RPMI7951 (cell line): Measurements from ENCODE around the gene LIN52. TPM values are rescaled to one million over a fixed set of nuclear protein-coding genes. Genes with fewer than 3 reads are reported as not detected.

Source experiments
- DNase-seq: peaks from one replicate; pipeline ENCODE4 v3.0.0-alpha.2; 2012; ENCODE audit warnings: low read depth
- total RNA-seq: library from RNA; depleted of rRNA; stranded (reverse); fragments of >200 nt; shearing (Covaris generic); gene quantifications from 2 replicates; pipeline ENCODE4 v1.2.3, GENCODE V29; 2014; rRNA removed

LIN52 gene
- total RNA-seq, 1 experiment from 2014 or later = 13.5 TPM

DNA sequence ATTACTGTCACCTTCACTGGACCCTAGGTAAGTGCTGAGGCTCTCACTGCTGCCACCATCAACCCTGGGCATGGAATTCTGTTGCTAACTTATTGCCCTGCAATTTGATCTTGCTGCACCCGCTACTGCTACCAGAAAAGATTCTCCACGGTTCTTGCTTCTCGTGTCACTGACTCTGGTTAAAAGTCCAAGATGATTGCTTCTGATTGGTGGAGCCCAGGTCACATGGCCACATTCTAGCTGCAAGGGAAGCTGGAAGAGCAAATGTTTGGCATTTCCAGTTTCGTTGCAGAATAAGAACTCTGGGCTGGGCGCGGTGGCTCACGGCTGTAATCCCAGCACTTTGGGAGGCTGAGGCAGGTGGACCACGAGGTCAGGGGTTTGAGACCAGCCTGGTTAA lies 147.0 kb downstream of the LIN52 start:
- DNase-seq = no peak

DNA sequence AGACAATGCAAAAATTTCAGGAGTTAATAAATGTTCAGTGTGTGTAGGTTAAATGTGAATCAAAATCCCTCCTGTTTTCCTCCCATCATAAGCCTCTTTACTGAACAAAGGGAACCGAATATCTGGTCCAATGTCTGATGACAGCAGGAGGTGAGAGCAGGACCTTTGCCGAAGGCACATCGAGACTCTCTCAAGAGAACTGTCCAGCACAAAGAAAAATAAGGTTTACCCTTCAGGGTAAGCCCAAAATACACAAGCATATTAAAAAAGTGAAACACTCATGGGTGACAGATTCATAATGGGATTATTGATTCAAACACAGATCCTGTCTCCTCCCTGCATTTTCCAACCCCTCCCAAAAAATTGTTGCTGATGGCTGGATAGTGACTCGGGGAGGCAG lies 150.3 kb downstream of the LIN52 start:
- no peak for DNase-seq

DNA sequence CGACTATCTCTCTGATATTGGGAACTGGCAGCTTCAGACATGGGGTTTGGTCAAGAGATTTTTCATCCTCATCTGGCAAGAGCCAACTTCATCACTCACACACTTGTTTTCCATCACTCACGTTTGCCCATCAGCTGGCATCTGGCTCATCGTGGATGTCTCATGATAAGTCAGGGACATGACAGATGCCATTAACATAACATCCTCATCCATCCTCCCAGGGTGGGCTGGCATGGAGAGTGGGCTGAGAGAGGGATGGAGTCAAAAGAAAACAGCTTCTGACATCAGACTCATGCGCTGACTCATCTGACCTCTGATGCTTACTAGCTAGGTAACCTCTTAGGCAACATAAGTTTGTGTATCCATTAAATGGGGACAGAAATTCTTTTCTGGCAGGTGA lies 152.7 kb downstream of the LIN52 start:
- no peak for DNase-seq

DNA sequence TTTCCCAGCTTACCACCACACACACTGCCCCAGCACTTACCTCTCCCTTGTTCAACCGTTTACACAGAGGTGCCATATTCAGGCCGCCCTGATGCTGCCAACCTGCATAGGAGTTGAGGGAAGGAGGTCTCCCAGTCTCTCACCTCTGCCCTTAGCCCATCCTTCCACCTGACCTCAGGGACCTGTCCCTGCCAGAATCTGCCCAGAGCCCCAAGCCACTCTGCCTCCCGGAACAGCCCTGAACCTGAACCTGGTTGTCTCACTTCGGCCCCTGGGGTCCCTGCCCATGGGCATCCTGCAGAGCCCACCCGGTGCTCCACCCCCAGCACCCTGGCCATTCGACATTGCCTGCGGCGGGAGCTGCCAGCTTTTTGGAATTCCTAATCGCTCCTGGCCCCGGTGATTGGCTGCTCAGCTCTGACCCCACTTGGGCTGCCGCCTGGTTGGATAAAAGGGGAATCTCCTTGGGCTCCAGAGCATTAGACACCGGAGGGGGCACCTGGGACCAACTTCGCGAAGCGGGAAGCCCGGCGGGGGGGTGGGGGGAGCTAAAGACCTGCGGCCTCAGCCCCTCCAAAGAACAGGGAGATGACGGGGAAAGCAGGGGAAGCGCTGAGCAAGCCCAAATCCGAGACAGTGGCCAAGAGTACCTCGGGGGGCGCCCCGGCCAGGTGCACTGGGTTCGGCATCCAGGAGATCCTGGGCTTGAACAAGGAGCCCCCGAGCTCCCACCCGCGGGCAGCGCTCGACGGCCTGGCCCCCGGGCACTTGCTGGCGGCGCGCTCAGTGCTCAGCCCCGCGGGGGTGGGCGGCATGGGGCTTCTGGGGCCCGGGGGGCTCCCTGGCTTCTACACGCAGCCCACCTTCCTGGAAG lies 154.5 kb downstream of the LIN52 start, which contains the start of gene VSX2:
Gene VSX2, plus strand, starts transcription at position 476 of the 874 bp plus-strand sequence. Its CDS starts 113 bp downstream, at position 589.
- DNase-seq = no peak

DNA sequence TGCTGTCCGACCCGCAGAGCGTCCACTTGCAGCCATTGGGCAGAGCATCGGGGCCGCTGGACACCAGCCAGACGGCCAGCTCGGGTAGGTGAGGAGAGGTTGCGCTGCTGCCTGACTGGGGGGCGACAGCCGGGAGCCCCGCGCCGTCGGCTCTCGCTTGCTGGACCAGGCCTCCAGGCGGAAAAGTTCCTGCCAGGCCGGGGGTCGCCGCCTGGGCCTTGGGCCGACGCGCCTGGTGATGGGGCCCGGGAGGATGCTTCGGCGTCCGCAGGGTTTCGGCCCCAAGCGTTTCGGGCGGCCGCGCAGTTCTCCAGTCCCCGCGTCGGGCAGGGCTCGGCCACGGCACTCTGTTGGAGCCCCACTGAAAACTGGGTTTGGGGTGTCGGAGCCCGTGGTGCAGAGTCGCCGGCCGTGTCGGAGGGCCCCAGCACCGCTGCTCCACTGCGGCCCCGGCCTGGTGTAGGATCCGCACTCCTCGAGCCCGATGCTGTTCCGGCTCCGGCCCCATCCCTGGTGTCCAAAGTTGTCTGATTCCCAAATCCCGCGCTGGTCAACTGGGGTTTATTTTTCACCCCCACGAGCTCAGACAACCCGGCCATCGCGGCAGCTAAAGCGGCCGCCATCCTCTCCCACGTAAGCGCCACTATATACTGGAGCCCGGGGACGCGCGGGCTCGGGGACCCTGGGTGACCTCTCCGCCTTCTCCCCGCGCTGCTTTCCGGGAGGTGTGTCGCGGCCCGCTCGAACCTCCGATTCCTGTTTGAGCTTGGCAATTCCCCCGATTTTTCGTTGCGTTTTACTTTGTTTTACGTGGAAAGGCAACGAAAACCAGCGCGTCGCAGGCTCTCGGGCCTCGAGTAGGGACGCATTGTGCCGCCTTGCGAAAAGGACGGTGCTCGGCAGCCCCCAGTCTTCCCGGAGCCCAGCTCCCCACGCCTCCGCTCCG lies 155.4 kb downstream of the LIN52 start:
- no peak for DNase-seq

DNA sequence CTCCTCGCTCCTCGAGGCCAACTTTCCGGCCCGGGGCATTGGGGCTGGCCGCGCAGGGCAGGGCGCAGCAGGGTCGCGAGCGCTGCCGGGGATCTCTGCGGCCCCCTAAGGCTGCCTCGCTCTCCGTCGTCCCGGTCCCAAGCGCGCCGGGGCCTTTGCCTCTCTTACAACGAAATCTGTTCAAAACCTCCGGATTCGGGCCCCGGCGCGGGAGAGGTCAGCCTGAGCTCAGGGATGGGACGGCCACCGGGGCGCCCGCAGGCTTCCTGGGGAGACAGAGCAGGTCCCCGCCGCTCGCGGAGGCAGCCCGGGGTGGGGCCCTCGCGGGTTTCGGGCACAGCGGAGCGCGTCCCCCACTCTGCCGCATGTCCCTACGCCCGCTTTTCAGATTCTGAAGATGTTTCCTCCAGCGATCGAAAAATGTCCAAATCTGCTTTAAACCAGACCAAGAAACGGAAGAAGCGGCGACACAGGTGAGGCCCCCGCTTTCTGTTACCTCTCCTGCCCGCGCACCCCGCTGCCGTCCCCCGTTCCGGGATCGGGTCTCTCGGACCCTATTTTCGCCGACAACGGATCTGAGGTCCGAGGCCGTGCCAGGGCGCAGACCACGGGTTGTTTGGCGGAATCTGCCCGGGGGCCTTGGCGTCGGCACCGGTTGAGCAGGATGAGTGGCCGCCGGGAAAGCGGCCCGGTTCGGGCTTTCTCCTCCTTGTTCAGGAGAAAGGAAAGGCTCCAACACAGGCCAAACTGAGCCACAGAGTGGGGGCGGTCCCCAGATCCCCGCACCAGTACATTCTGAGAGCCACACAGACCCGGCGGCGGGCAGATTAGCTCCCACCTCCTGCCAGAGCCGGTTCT lies 156.3 kb downstream of the LIN52 start:
- no peak for DNase-seq

DNA sequence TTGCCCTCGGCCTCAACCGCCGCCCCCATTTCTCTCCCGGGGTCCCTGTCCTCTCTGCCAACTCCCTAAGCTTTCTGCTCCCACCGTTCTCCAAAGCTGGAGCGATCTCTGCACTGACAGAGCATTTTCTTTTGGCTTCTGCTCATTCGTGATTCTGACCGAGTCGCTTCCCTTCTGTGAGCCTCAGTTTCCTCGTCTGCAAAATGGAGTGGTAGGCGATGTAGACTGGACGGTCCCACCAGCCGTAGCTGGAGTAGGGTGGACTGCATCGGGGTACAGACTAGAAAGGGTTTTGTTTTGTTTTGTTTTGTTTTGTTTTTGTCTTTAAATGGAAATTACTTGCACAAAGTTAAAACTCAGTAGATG lies 156.9 kb downstream of the LIN52 start:
- no peak for DNase-seq

DNA sequence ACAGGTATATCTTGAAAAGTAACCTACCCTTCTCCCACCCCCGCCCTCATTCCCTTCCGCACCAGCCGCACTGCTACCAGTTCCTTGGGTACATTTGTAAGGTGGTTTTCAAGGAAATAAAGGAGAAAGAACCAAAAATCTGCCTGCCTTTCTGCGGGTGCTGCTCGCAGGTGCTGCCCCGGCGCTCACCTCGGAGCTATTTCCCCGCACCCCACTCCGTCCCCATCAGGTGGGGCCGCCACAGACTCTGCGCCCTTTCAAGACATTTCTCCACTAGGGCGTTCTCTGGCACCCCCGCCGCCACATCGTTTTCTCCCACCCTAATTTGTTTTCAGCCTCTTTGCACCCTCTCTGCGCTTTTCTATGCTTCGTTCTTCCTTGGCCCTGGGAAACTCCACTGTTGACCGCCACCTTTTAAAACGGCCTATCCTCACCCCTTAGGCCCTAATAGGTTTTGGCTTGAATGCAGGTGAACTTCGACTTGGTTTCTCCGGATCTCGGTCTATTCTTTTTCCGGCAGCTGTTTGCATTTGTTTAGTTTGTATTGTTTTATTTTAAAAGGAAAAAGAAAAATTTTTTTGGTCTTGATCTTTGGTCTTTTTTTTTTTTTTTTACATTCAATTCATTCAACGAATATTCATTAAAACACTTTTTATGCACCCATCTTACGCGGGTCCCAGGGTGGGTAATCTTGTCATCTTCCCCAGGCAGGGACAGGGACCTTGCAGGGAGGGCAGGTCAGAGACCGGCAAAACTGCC lies 157.4 kb downstream of the LIN52 start:
- DNase-seq = no peak

DNA sequence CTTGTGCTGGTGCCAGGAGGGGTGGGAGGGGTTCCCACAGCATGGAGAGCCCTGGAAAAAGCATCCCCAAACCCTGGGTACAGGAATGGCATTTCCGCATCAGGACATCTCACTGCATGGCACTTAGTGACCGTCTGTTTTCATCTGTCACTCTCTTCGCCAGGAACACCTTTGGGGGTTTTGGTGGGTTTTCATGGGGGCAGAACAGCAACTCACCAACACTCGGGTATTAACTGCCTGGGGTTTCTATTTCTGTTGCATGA lies 158.0 kb downstream of the LIN52 start:
- no peak for DNase-seq

DNA sequence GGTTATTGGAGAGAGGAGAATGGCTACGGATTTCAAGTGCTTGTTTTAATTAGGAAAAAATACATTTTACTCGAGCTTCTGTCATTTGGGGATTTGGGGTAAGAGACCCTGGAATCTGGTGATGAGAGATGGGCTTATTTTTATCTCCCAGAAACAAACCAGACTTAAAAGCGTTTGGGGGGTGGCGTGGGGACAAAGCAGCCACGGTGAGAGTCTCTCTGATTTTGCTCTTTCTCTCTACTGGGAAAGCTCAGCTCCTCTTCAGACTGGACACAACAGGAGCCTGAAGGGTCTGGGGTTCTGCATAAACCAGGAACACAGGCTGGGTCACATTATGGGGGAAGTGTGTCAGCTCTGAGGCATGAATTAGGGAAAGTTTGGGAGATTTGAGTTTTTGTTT lies 158.3 kb downstream of the LIN52 start:
- no peak for DNase-seq

DNA sequence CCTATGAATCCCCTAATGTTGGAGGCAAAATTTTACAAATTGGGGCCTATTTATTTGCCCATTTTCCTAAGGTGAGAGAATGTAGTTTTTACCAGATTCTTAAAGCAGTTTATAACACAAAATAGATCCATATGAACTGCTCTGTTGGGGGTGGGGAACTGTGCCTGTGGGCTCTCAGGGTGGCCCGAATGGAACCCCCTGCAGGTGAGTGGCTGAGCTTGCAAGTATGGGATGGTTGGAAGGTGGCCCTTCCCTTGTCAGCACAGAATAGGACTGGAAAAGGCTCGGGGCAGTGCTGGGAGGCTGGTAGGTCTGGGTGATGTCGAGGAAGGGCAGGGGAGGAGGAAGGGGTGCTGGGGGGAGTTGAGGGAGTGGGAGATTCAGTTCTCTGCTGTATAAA lies 159.4 kb downstream of the LIN52 start:
- DNase-seq = no peak

DNA sequence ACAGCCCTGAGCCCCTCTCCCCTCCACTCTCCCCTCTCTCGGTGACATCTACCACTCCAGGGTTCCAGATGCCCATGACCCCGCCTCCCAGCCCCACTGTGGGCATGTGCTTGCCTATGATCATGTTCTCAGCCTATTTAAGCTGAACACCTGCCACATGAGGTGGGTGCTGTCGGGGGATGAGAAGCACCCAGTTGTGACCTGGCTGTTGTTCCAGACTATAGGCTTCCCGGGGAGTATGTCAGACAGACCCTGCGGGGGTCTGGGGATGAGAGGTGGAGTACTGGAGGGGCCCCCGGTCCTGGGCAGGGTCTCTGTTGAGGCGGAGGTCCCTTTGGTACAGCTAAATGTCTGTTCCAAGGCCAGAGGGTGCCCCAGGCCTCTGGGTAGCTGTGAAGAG lies 160.5 kb downstream of the LIN52 start:
- DNase-seq = no peak

DNA sequence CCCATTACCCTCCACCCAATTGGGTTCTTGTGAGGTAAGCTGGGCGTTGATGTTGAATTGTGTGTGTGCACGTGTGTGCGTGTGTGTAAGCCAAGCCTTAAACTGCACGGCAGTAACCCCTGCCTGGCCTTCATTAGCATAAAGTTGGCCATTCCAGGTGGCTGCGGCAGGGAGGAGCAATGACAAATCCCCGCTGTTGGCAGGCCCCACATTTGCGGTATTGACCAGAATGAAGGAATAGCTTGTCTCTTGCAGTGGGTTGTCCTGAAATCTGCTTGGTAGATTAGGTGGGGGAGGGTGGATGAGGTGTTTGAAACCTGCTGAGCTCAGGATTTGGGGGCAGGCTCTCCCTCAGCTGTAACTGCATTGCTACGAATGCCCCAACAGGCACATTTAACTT lies 161.8 kb downstream of the LIN52 start:
- DNase-seq = no peak

DNA sequence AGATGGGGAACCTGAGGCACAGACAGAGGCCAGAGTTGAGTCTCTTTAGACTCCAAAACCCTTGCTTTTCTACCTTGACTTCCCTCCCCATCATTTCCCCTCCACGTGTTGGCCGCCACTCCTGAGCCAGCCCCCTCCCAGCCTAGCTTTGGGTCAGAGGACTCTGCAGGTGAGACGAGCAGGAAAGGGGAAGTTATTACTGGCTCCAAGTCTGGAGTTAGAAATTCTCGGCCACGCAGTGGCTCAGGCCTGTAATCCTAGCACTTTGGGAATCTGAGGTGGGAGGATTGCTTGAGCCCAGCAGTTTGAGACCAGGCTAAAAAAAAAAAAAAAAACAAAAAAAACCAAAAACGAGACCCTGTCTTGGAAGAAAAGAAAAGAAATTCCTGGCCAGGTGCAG lies 163.3 kb downstream of the LIN52 start:
- DNase-seq = no peak

DNA sequence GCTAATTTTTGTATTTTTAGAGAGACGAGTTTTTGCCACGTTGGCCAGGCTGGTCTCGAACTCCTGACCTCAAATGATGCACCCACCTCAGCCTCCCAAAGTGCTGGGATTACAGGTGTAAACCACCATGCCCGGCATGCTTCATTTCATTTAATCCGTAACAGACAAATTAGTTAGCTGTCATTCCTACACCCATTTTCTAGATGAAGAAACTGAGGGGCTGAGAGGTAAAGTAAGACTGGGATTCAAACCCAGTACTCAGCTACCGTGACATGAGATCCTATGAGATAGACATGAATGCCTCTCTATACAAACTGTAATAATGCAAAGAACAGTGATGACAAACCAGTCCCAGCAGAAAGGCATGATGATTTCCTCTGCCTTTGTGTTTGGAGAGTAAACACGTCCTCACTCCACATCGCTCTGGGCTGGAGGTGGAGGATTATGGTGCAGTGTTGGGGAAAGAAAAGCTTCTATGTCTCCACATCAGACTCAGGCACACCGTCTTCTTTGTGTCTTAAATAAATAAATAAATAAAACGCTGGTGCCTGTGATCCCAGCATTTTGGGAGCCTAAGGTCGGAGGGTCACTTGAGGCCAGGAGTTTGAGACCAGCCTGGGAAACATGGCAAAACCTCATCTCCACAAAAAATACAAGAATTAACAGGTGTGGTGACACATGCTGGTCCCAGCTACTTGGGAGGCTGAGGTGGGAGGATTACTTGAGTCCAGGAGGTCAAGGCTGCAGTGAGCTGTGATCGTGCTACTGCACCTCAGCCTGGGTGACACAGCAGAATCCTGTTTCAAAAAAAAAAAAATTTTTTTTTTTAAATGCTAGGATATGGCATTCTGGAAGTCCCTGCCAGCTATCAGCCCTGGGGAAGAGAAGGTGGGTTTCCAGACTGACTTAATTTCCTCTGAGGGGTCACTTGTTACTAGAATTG lies 164.9 kb downstream of the LIN52 start:
- no peak for DNase-seq

Other genes with a start within 250 kb of the LIN52 start
- gene PTGR2, start 233.1 kb upstream of the LIN52 start, total RNA-seq = 4.9 and 5.1 TPM in 2 replicates
- 64.9 and 67.9 TPM in 2 replicates for gene ZNF410, start 198.1 kb upstream of the LIN52 start, total RNA-seq
- 1.8 and 2.1 TPM in 2 replicates for gene FAM161B, start 134.9 kb upstream of the LIN52 start, total RNA-seq
- gene COQ6, start 134.7 kb upstream of the LIN52 start, total RNA-seq = 24.4 and 42.7 TPM in 2 replicates
- gene ENTPD5, start 65.7 kb upstream of the LIN52 start, total RNA-seq = 6.4 and 6.5 TPM in 2 replicates
- 2.4 and 4.0 TPM in 2 replicates for gene BBOF1, start 65.6 kb upstream of the LIN52 start, total RNA-seq
- gene ALDH6A1, start 503 bp upstream of the LIN52 start, total RNA-seq = 8.9 and 13.7 TPM in 2 replicates
- gene VSX2, start 154.5 kb downstream of the LIN52 start, total RNA-seq = not detected in 2 replicates
- 15.0 and 15.2 TPM in 2 replicates for gene ABCD4, start 218.0 kb downstream of the LIN52 start, total RNA-seq